Uterus (tissue), 2 donors: Measurements from ENCODE around the gene RASAL2.

Experiments used
- CTCF ChIP-seq, 4 experiments: fragments of 200-600 bp in 2 of 4; fragments of 450-650 bp in 2 of 4; sonication (generic) in 2 of 4; IDR thresholded peaks; one replicate each; pipeline ENCODE4 v1.5.1; 2016 to 2019; ENCODE audit warnings: antibody characterized with exemption in 4 of 4, mild to moderate bottlenecking in 2 of 4, moderate library complexity in 1 of 4
- POLR2A ChIP-seq, 2 donors: fragments of 450-650 bp; IDR thresholded peaks; one replicate each; pipeline ENCODE4 v1.6.1; 2016; ENCODE audit warnings: antibody characterized with exemption in 2 of 2, mild to moderate bottlenecking in 1 of 2, moderate library complexity in 1 of 2

GRCh38 chr1:178046591-178047270 lies 47.2 kb upstream of the RASAL2 start:
- no peak for TF ChIP-seq CTCF (IDR thresholded peaks at IDR 0.05)
- TF ChIP-seq POLR2A (IDR thresholded peaks at IDR 0.05) = no peak
